GM10248 (cell line): Measurements from ENCODE around the gene NOL8.

Experiments used
- CTCF ChIA-PET: fragments of 300-600 bp; sonication (Branson Sonifier 250); formaldehyde crosslinking; extraction: SDS; loops from one replicate; lab custom pipeline; 2021; ENCODE audit warnings: antibody characterized with exemption; lab: Yijun Ruan, JAX
- POLR2A ChIA-PET: fragments of 350-650 bp; sonication (Branson Sonifier 250); formaldehyde crosslinking; extraction: SDS; loops from one replicate; lab custom pipeline; 2020; ENCODE audit warnings: antibody characterized with exemption; lab: Yijun Ruan, JAX
- DNase-seq: peaks from one replicate; pipeline ENCODE4 v3.0.0; 2012; ENCODE audit errors: extremely low spot score
- CTCF ChIP-seq: IDR thresholded peaks from 2 replicates; pipeline ENCODE4 v1.5.1; 2012; ENCODE audit warnings: mild to moderate bottlenecking, low read depth; ENCODE audit errors: extremely low read depth, missing control alignments, control extremely low read depth

NOL8 gene

GRCh38 chr9:92266486-92266885, 58.7 kb downstream of the NOL8 start:
- CTCF ChIA-PET = interaction anchor here (1.0 to 3.1 kb wide), 2 partner anchors 11 to 126 kb away, joined by 8 to 16 read pairs; no protein-coding TSS in a partner anchor
- no peak for DNase-seq
- no peak for TF ChIP-seq CTCF
- POLR2A ChIA-PET = no interaction called here

- no peak for DNase-seq
- POLR2A ChIA-PET = no interaction called here
- no peak for TF ChIP-seq CTCF
- CTCF ChIA-PET = interaction anchor here (3.1 kb wide), 1 partner anchor 13 kb away, joined by 16 read pairs; no protein-coding TSS in a partner anchor
Observed at GRCh38 chr9:92265154-92265553, 60.0 kb downstream of the NOL8 start.

- TF ChIP-seq CTCF = no peak
- no peak for DNase-seq
- CTCF ChIA-PET = interaction anchor here (1.4 kb wide), 1 partner anchor 123 kb away, joined by 5 read pairs; no protein-coding TSS in a partner anchor
- POLR2A ChIA-PET = no interaction called here
Observed at GRCh38 chr9:92263131-92263530, 62.0 kb downstream of the NOL8 start.

- no peak for DNase-seq
- POLR2A ChIA-PET = no interaction called here
- CTCF ChIA-PET = no interaction called here
- TF ChIP-seq CTCF = no peak
Observed at GRCh38 chr9:92257327-92257726, 67.8 kb downstream of the NOL8 start.

GRCh38 chr9:92254381-92255337, 70.5 kb downstream of the NOL8 start:
- no peak for TF ChIP-seq CTCF
- DNase-seq = no peak
- ChIA-PET CTCF (interaction anchor here (0.9 to 1.1 kb wide), 3 partner anchors 9 to 118 kb away, joined by 3 read pairs; no protein-coding TSS in a partner anchor), POLR2A (no interaction called here)

GRCh38 chr9:92253656-92254055, 71.5 kb downstream of the NOL8 start:
- CTCF ChIA-PET = interaction anchor here (0.8 to 1.0 kb wide), 3 partner anchors 8 to 117 kb away, joined by 3 to 4 read pairs (median 3); no protein-coding TSS in a partner anchor
- TF ChIP-seq CTCF = no peak
- no peak for DNase-seq
- POLR2A ChIA-PET = no interaction called here
